Adrenal gland (tissue), 5 donors: ENCODE data around the gene PAX5.

Source experiments
- POLR2A ChIP-seq, 2 donors: fragments of 450-650 bp; IDR thresholded peaks; one replicate each; pipeline ENCODE4 v1.6.1; 2017; ENCODE audit warnings: antibody characterized with exemption in 2 of 2, mild to moderate bottlenecking in 2 of 2, moderate library complexity in 1 of 2
- TF ChIP-seq, protein P1 (sequence below), 6 experiments: fragments of 450-650 bp in 4 of 6; fragments of 200-600 bp in 2 of 6; sonication (generic) in 1 of 6; IDR thresholded peaks; 1 replicate in 5 of 6; 2 replicates in 1 of 6; pipeline versions ENCODE4 v1.5.1 to v1.8.0; 2016 to 2021; ENCODE audit warnings: antibody characterized with exemption in 6 of 6, mild to moderate bottlenecking in 2 of 6, moderate library complexity in 1 of 6
- donor health status: DM: no; HTN: no; CAD: no.

GRCh38 chr9:36881743-36882441, 152.2 kb downstream of the PAX5 start:
- TF ChIP-seq, protein P1, sequence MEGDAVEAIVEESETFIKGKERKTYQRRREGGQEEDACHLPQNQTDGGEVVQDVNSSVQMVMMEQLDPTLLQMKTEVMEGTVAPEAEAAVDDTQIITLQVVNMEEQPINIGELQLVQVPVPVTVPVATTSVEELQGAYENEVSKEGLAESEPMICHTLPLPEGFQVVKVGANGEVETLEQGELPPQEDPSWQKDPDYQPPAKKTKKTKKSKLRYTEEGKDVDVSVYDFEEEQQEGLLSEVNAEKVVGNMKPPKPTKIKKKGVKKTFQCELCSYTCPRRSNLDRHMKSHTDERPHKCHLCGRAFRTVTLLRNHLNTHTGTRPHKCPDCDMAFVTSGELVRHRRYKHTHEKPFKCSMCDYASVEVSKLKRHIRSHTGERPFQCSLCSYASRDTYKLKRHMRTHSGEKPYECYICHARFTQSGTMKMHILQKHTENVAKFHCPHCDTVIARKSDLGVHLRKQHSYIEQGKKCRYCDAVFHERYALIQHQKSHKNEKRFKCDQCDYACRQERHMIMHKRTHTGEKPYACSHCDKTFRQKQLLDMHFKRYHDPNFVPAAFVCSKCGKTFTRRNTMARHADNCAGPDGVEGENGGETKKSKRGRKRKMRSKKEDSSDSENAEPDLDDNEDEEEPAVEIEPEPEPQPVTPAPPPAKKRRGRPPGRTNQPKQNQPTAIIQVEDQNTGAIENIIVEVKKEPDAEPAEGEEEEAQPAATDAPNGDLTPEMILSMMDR (IDR thresholded peaks at IDR 0.05) = no peak
- no peak for TF ChIP-seq POLR2A (IDR thresholded peaks at IDR 0.05)
